K562 (cell line): ENCODE results near the gene CBX8. TPM values are rescaled to one million over a fixed set of nuclear protein-coding genes. Genes with fewer than 3 reads are reported as not detected.

Experiments used
- CEBPZ ChIP-seq: fragments of 150-350 bp; IDR thresholded peaks from 2 replicates; pipeline ENCODE4 v1.6.1; 2014; ENCODE audit warnings: low read depth, mild to moderate bottlenecking, low read length, borderline replicate concordance
- E2F6 ChIP-seq, 2 experiments: IDR thresholded peaks; 2 replicates each; pipeline ENCODE4 v1.6.1; 2011; ENCODE audit warnings: borderline replicate concordance in 1 of 2, control low read depth in 1 of 2, low read depth in 1 of 2, low read length in 1 of 2, mild to moderate bottlenecking in 1 of 2, mixed read lengths in 1 of 2, moderate library complexity in 1 of 2; ENCODE audit not compliant: insufficient read depth in 1 of 2, insufficient read length in 1 of 2, poor library complexity in 1 of 2, severe bottlenecking in 1 of 2; ENCODE audit errors: extremely low read depth in 1 of 2
- FOXK2 ChIP-seq, 2 experiments: fragments of 450-650 bp; IDR thresholded peaks in 1 of 2; conservative IDR thresholded peaks in 1 of 2; 2 replicates each; pipeline ENCODE4 v1.6.1; 2016; ENCODE audit warnings: low read depth in 2 of 2, mild to moderate bottlenecking in 1 of 2
- FUS ChIP-seq: fragments of 200-400 bp; formaldehyde crosslinking; optimal IDR thresholded peaks from 2 replicates; pipeline ENCODE3; 2017; ENCODE audit warnings: low read depth, low read length
- HDAC2 ChIP-seq: fragments of 450-650 bp; IDR thresholded peaks from 2 replicates; pipeline ENCODE4 v1.6.1; 2016; ENCODE audit warnings: mild to moderate bottlenecking
- XRCC5 ChIP-seq: fragments of 200-400 bp; formaldehyde crosslinking; IDR thresholded peaks from 2 replicates; pipeline ENCODE4 v1.6.1; 2017; ENCODE audit warnings: low read depth, mild to moderate bottlenecking, low read length
- polyA plus RNA-seq, 8 experiments: library from polyadenylated mRNA; depleted of rRNA in 4 of 8; stranded (reverse) in 5 of 8; unstranded in 3 of 8; fragments of >200 nt; fragmentation: Nextera tagmentation in 2 of 8; fragmentation: Illumina TruSeq in 1 of 8; extraction: Ambion mirVana in 2 of 8; extraction: Trizol in 1 of 8; gene quantifications; 2 replicates each; pipeline versions ENCODE4 v1.2.1 to v1.2.3, GENCODE V29; 2011 to 2014; ENCODE audit warnings: inconsistent platforms in 1 of 8, missing spikeins in 1 of 8
- total RNA-seq, 7 experiments: library from RNA; depleted of rRNA in 6 of 7; stranded (reverse); fragments of >200 nt in 6 of 7; fragmentation: Illumina TruSeq in 2 of 7; extraction: Trizol in 2 of 7; gene quantifications; 2 replicates each; pipeline versions ENCODE4 v1.2.1 to v1.2.3, GENCODE V29; 2011 to 2021; ENCODE audit warnings: low replicate concordance in 1 of 7
- TF ChIP-seq, protein P1 (sequence below): fragments of 250-450 bp; sonication (Bioruptor Pico); IDR thresholded peaks from 2 replicates; pipeline ENCODE4 v1.5.0; 2022; ENCODE audit warnings: mild to moderate bottlenecking

Gene CBX8
- total and polyA plus RNA-seq, 9 of the 15 experiments (the other 6 are each of a cell fraction or from before 2014, with no cell fraction given) = 0.08 to 11.9 (median 2.6) TPM

DNA sequence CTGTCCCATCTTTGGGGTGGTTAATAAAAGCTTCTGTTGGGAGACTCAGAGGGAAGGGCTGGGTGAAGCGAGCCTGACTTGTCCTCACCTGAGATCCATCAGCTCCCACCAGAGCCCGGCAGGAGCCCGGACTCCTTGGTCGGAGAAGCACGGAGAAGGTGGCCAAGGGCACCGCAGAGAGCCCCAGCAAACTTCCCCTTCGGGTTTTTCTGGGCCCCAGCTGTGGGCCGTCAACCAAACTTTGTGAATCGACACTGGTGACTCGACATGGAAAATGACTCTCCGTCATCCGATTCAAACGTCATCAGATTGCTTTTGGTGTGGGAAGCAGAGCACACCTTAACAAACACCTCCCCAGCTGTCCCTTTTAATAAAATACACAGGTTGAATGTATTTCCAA is 44.7 kb downstream of the CBX8 start (continued):
- no peak for TF ChIP-seq CEBPZ
- no peak for TF ChIP-seq FUS
- TF ChIP-seq XRCC5 = no peak
- no peak for TF ChIP-seq E2F6 (IDR thresholded peaks at IDR 0.05; ENCODE audit: borderline replicate concordance in 1 of 2, extremely low read depth in 1 of 2, insufficient read depth in 1 of 2, insufficient read length in 1 of 2, low read depth in 1 of 2, low read length in 1 of 2, poor library complexity in 1 of 2, severe bottlenecking in 1 of 2)
- no peak for TF ChIP-seq FOXK2 (conservative IDR thresholded peaks at IDR 0.05 in 1 of 2, IDR thresholded peaks at IDR 0.05 in 1 of 2; ENCODE audit: low read depth in 2 of 2)
- TF ChIP-seq, protein P1, sequence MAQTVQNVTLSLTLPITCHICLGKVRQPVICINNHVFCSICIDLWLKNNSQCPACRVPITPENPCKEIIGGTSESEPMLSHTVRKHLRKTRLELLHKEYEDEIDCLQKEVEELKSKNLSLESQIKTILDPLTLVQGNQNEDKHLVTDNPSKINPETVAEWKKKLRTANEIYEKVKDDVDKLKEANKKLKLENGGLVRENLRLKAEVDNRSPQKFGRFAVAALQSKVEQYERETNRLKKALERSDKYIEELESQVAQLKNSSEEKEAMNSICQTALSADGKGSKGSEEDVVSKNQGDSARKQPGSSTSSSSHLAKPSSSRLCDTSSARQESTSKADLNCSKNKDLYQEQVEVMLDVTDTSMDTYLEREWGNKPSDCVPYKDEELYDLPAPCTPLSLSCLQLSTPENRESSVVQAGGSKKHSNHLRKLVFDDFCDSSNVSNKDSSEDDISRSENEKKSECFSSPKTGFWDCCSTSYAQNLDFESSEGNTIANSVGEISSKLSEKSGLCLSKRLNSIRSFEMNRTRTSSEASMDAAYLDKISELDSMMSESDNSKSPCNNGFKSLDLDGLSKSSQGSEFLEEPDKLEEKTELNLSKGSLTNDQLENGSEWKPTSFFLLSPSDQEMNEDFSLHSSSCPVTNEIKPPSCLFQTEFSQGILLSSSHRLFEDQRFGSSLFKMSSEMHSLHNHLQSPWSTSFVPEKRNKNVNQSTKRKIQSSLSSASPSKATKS (CRISPR knock-in tag) = no peak
- no peak for TF ChIP-seq HDAC2
